ENCODE results near the gene BCAT1.
"Not testable (repeated sequence)": the region's sequence is repeated elsewhere in the genome, so short reads cannot be mapped to it uniquely, and the experiment has no call there.

The BCAT1 gene

GRCh38 chr12:24979329-24979728 lies 30.4 kb upstream of the BCAT1 start:
- H3K9me3 ChIP-seq (ENCODE audit: low read length) = peaks cover 2% of the 10 kb centered on the region
- H3K4me3 ChIP-seq (ENCODE audit: low read depth in 1 of 2, low read length in 2 of 2) = no peak overlapping the region
- H3K36me3 ChIP-seq (ENCODE audit: insufficient read depth, low read length) = no peaks in the 10 kb centered on the region
- no peak overlapping the region for H3K9ac ChIP-seq (ENCODE audit: low read length)
- no peak overlapping the region for H3K27ac ChIP-seq (ENCODE audit: low read depth, low read length)
- H3K27me3 ChIP-seq (ENCODE audit: control insufficient read depth in 1 of 2, insufficient read depth in 2 of 2, low read length in 2 of 2) = no peaks in the 10 kb centered on the region
- peaks cover 3% of the 10 kb centered on the region for H3K4me1 ChIP-seq (ENCODE audit: insufficient read depth, low read length)

- Histone ChIP-seq H3K4me3 (ENCODE audit: low read depth in 1 of 2, low read length in 2 of 2) (no peak overlapping the region), H3K9ac (ENCODE audit: low read length) (no peak overlapping the region), H3K9me3 (ENCODE audit: low read length) (no peaks in the 10 kb centered on the region), H3K4me1 (ENCODE audit: insufficient read depth, low read length) (peaks cover 3% of the 10 kb centered on the region), H3K36me3 (ENCODE audit: insufficient read depth, low read length) (no peaks in the 10 kb centered on the region), H3K27me3 (ENCODE audit: control insufficient read depth in 1 of 2, insufficient read depth in 2 of 2, low read length in 2 of 2) (no peaks in the 10 kb centered on the region), H3K27ac (ENCODE audit: low read depth, low read length) (no peak overlapping the region)
Measured at GRCh38 chr12:24977711-24978110, 28.8 kb upstream of the BCAT1 start.

GRCh38 chr12:24977060-24977459 lies 28.2 kb upstream of the BCAT1 start:
- no peaks in the 10 kb centered on the region for H3K27me3 ChIP-seq (ENCODE audit: control insufficient read depth in 1 of 2, insufficient read depth in 2 of 2, low read length in 2 of 2)
- no peaks in the 10 kb centered on the region for H3K9me3 ChIP-seq (ENCODE audit: low read length)
- no peaks in the 10 kb centered on the region for H3K36me3 ChIP-seq (ENCODE audit: insufficient read depth, low read length)
- peaks cover 3% of the 10 kb centered on the region for H3K4me1 ChIP-seq (ENCODE audit: insufficient read depth, low read length)
- no peak overlapping the region for H3K9ac ChIP-seq (ENCODE audit: low read length)
- no peak overlapping the region for H3K27ac ChIP-seq (ENCODE audit: low read depth, low read length)
- no peak overlapping the region for H3K4me3 ChIP-seq (ENCODE audit: low read depth in 1 of 2, low read length in 2 of 2)

GRCh38 chr12:24975425-24975824 lies 26.5 kb upstream of the BCAT1 start:
- no peaks in the 10 kb centered on the region for H3K36me3 ChIP-seq (ENCODE audit: insufficient read depth, low read length)
- H3K9ac ChIP-seq (ENCODE audit: low read length) = no peak overlapping the region
- H3K9me3 ChIP-seq (ENCODE audit: low read length) = no peaks in the 10 kb centered on the region
- peaks cover 3% of the 10 kb centered on the region for H3K4me1 ChIP-seq (ENCODE audit: insufficient read depth, low read length)
- H3K4me3 ChIP-seq (ENCODE audit: low read depth in 1 of 2, low read length in 2 of 2) = no peak overlapping the region
- H3K27ac ChIP-seq (ENCODE audit: low read depth, low read length) = no peak overlapping the region
- H3K27me3 ChIP-seq (ENCODE audit: control insufficient read depth in 1 of 2, insufficient read depth in 2 of 2, low read length in 2 of 2) = no peaks in the 10 kb centered on the region

- Histone ChIP-seq H3K27me3 (ENCODE audit: control insufficient read depth in 1 of 2, insufficient read depth in 2 of 2, low read length in 2 of 2) (no peaks in the 10 kb centered on the region), H3K4me3 (ENCODE audit: low read depth in 1 of 2, low read length in 2 of 2) (no peak overlapping the region), H3K9ac (ENCODE audit: low read length) (no peak overlapping the region), H3K9me3 (ENCODE audit: low read length) (no peaks in the 10 kb centered on the region), H3K27ac (ENCODE audit: low read depth, low read length) (no peak overlapping the region), H3K4me1 (ENCODE audit: insufficient read depth, low read length) (peaks cover 3% of the 10 kb centered on the region), H3K36me3 (ENCODE audit: insufficient read depth, low read length) (no peaks in the 10 kb centered on the region)
Measured at GRCh38 chr12:24974216-24974615, 25.3 kb upstream of the BCAT1 start.

- Histone ChIP-seq H3K9ac (ENCODE audit: low read length) (no peak overlapping the region), H3K4me1 (ENCODE audit: insufficient read depth, low read length) (peaks cover 3% of the 10 kb centered on the region), H3K36me3 (ENCODE audit: insufficient read depth, low read length) (no peaks in the 10 kb centered on the region), H3K9me3 (ENCODE audit: low read length) (no peaks in the 10 kb centered on the region), H3K4me3 (ENCODE audit: low read depth in 1 of 2, low read length in 2 of 2) (no peak overlapping the region), H3K27me3 (ENCODE audit: control insufficient read depth in 1 of 2, insufficient read depth in 2 of 2, low read length in 2 of 2) (no peaks in the 10 kb centered on the region), H3K27ac (ENCODE audit: low read depth, low read length) (no peak overlapping the region)
Measured at GRCh38 chr12:24972078-24972477, 23.2 kb upstream of the BCAT1 start.

- no peak overlapping the region for H3K27ac ChIP-seq (ENCODE audit: low read depth, low read length)
- no peak overlapping the region for H3K4me3 ChIP-seq (ENCODE audit: low read depth in 1 of 2, low read length in 2 of 2)
- H3K27me3 ChIP-seq (ENCODE audit: control insufficient read depth in 1 of 2, insufficient read depth in 2 of 2, low read length in 2 of 2) = no peaks in the 10 kb centered on the region
Measured at GRCh38 chr12:24970177-24970576, 21.3 kb upstream of the BCAT1 start.

GRCh38 chr12:24966951-24967564 lies 18.2 kb upstream of the BCAT1 start:
- Histone ChIP-seq H3K9me3 (ENCODE audit: low read length) (no peaks in the 10 kb centered on the region), H3K36me3 (ENCODE audit: insufficient read depth, low read length) (no peaks in the 10 kb centered on the region), H3K4me1 (ENCODE audit: insufficient read depth, low read length) (no peaks in the 10 kb centered on the region), H3K27ac (ENCODE audit: low read depth, low read length) (no peak overlapping the region), H3K9ac (ENCODE audit: low read length) (no peak overlapping the region), H3K27me3 (ENCODE audit: control insufficient read depth in 1 of 2, insufficient read depth in 2 of 2, low read length in 2 of 2) (no peaks in the 10 kb centered on the region), H3K4me3 (ENCODE audit: low read depth in 1 of 2, low read length in 2 of 2) (no peak overlapping the region)

More at GRCh38 chr12:24970177-24970576, 21.3 kb upstream of the BCAT1 start:
- Histone ChIP-seq H3K4me1 (ENCODE audit: insufficient read depth, low read length) (no peaks in the 10 kb centered on the region), H3K9ac (ENCODE audit: low read length) (no peak overlapping the region), H3K36me3 (ENCODE audit: insufficient read depth, low read length) (no peaks in the 10 kb centered on the region), H3K9me3 (ENCODE audit: low read length) (no peaks in the 10 kb centered on the region)

- Histone ChIP-seq H3K4me3 (ENCODE audit: low read depth in 1 of 2, low read length in 2 of 2) (no peak overlapping the region), H3K36me3 (ENCODE audit: insufficient read depth, low read length) (no peaks in the 10 kb centered on the region), H3K4me1 (ENCODE audit: insufficient read depth, low read length) (no peaks in the 10 kb centered on the region), H3K27me3 (ENCODE audit: control insufficient read depth in 1 of 2, insufficient read depth in 2 of 2, low read length in 2 of 2) (no peaks in the 10 kb centered on the region), H3K9me3 (ENCODE audit: low read length) (no peaks in the 10 kb centered on the region), H3K27ac (ENCODE audit: low read depth, low read length) (no peak overlapping the region), H3K9ac (ENCODE audit: low read length) (no peak overlapping the region)
Measured at GRCh38 chr12:24964342-24964741, 15.4 kb upstream of the BCAT1 start.

GRCh38 chr12:24960222-24960855 lies 11.4 kb upstream of the BCAT1 start:
- no peaks in the 10 kb centered on the region for H3K4me1 ChIP-seq (ENCODE audit: insufficient read depth, low read length)
- H3K9ac ChIP-seq (ENCODE audit: low read length) = no peak overlapping the region
- no peaks in the 10 kb centered on the region for H3K9me3 ChIP-seq (ENCODE audit: low read length)
- no peaks in the 10 kb centered on the region for H3K27me3 ChIP-seq (ENCODE audit: control insufficient read depth in 1 of 2, insufficient read depth in 2 of 2, low read length in 2 of 2)
- no peaks in the 10 kb centered on the region for H3K36me3 ChIP-seq (ENCODE audit: insufficient read depth, low read length)
- no peak overlapping the region for H3K27ac ChIP-seq (ENCODE audit: low read depth, low read length)
- no peak overlapping the region for H3K4me3 ChIP-seq (ENCODE audit: low read depth in 1 of 2, low read length in 2 of 2)

- H3K36me3 ChIP-seq (ENCODE audit: insufficient read depth, low read length); H3K4me1 ChIP-seq (ENCODE audit: insufficient read depth, low read length); H3K4me3 ChIP-seq (ENCODE audit: low read depth in 1 of 2, low read length in 2 of 2); H3K9me3 ChIP-seq (ENCODE audit: low read length); H3K9ac ChIP-seq (ENCODE audit: low read length); H3K27ac ChIP-seq (ENCODE audit: low read depth, low read length); H3K27me3 ChIP-seq (ENCODE audit: control insufficient read depth in 1 of 2, insufficient read depth in 2 of 2, low read length in 2 of 2): not testable (repeated sequence)
Measured at GRCh38 chr12:24956351-24956750, 7.5 kb upstream of the BCAT1 start.

- no peaks in the 10 kb centered on the region for H3K27me3 ChIP-seq (ENCODE audit: control insufficient read depth in 1 of 2, insufficient read depth in 2 of 2, low read length in 2 of 2)
- no peak overlapping the region for H3K27ac ChIP-seq (ENCODE audit: low read depth, low read length)
- H3K36me3 ChIP-seq (ENCODE audit: insufficient read depth, low read length) = no peaks in the 10 kb centered on the region
- H3K9me3 ChIP-seq (ENCODE audit: low read length) = no peaks in the 10 kb centered on the region
- no peak overlapping the region for H3K4me3 ChIP-seq (ENCODE audit: low read depth in 1 of 2, low read length in 2 of 2)
- no peaks in the 10 kb centered on the region for H3K4me1 ChIP-seq (ENCODE audit: insufficient read depth, low read length)
- H3K9ac ChIP-seq (ENCODE audit: low read length) = no peak overlapping the region
Measured at GRCh38 chr12:24955853-24956252, 7.0 kb upstream of the BCAT1 start.
